Ovary (tissue), 9 donors: ENCODE results near the gene PNPLA1. TPM values are rescaled to one million over a fixed set of nuclear protein-coding genes. Genes with fewer than 3 reads are reported as not detected.

Experiments
- DNase-seq, 5 donors: peaks; one replicate each; pipeline ENCODE4 v3.0.0-alpha.2; 2019 to 2020
- H3K27ac ChIP-seq, 2 donors: fragments of 200-600 bp; one replicate each; pipeline versions ENCODE4 v1.5.1 to v1.8.0; 2019 to 2022
- H3K27me3 ChIP-seq: fragments of 200-600 bp; one replicate; pipeline ENCODE4 v1.8.0; 2022
- H3K36me3 ChIP-seq: fragments of 200-600 bp; sonication (generic); one replicate; pipeline ENCODE4 v1.5.1; 2019
- H3K4me1 ChIP-seq: one replicate; pipeline ENCODE4 v1.8.1; 2013; ENCODE audit warnings: mild to moderate bottlenecking, moderate library complexity; ENCODE audit not compliant: insufficient read depth
- H3K4me3 ChIP-seq: fragments of 200-600 bp; sonication (generic); one replicate; pipeline ENCODE4 v1.5.1; 2017
- H3K9me3 ChIP-seq, 2 donors: fragments of 200-600 bp in 1 of 2; sonication (generic) in 1 of 2; one replicate each; pipeline versions ENCODE4 v1.5.1 to v1.8.1; 2013 to 2019; ENCODE audit warnings: mild to moderate bottlenecking in 1 of 2, moderate library complexity in 1 of 2
- CTCF ChIP-seq, 3 donors: fragments of 450-650 bp in 2 of 3; fragments of 200-600 bp in 1 of 3; IDR thresholded peaks; one replicate each; pipeline versions ENCODE4 v1.5.1 to v1.8.0; 2016 to 2022; ENCODE audit warnings: antibody characterized with exemption in 3 of 3, mild to moderate bottlenecking in 1 of 3
- EP300 ChIP-seq: sonication (generic); formaldehyde crosslinking; IDR thresholded peaks from one replicate; pipeline ENCODE4 v1.6.1; 2017; ENCODE audit warnings: antibody characterized with exemption
- POLR2A ChIP-seq: fragments of 450-650 bp; IDR thresholded peaks from one replicate; pipeline ENCODE4 v1.6.1; 2017; ENCODE audit warnings: antibody characterized with exemption, mild to moderate bottlenecking, moderate library complexity
- WGBS, 3 donors: extraction: QIAGEN DNeasy Blood & Tissue Kit in 1 of 3; methylation state at CpG; one replicate each; pipeline versions ENCODE4 v1.1.5 to v1.1.7; 2013 to 2017; 5-methylcytosine and 5-hydroxymethylcytosine counted together
- intact Hi-C, 4 donors: fragments of 100-400 bp; cut with DNase I; formaldehyde crosslinking; loops; one replicate each; pipeline versions ENCODE4 v1.11.0 to v1.15.1; 2022 to 2023
- polyA plus RNA-seq, 2 donors: library from polyadenylated mRNA; stranded (reverse); fragments of 200-250 nt in 1 of 2; fragments of 350-450 nt in 1 of 2; fragmentation: Illumina TruSeq in 1 of 2; extraction: RNeasy Lipid Tissue Mini Kit (QIAGEN cat#74804) in 1 of 2; gene quantifications; one replicate each; pipeline ENCODE4 v1.2.3, GENCODE V29; 2013 to 2014
- total RNA-seq, 7 donors: library from RNA; depleted of rRNA in 2 of 7; stranded (reverse); fragments of >200 nt in 2 of 7; fragmentation: NEBNext Ultra II Directional in 3 of 7; extraction: Animal tissue kit (Norgen Biotek cat#: 25700) in 3 of 7; gene quantifications; one replicate each; pipeline versions ENCODE4 v1.1.0 to v1.2.4, GENCODE V29; 2016 to 2023
- donor health status: DM: no; HTN: no; CAD: no; lungs with moderate emphysema.
- donor health status: DM: no; HTN: no; CAD: no.
- donor health status: Bipolar disorder and iron deficiency.
- donor health status: DM: yes; HTN: yes; CAD: no.
- donor health status: DM: no; HTN: no; CAD: no.
- donor health status: DM: yes; HTN: yes; CAD: no.

Gene PNPLA1
- total and polyA plus RNA-seq, 9 donors: 0.04 to 0.20 (median 0.12) TPM; not detected in 5

GRCh38 chr6:36229223-36229622, 40.6 kb upstream of the PNPLA1 start:
- no peaks in the 10 kb centered on the region for H3K36me3 ChIP-seq
- intact Hi-C loops: no loop called here
- no peaks in the 10 kb centered on the region for H3K9me3 ChIP-seq
- no peak for TF ChIP-seq EP300
- TF ChIP-seq CTCF (IDR thresholded peaks at IDR 0.05): no peak
- TF ChIP-seq POLR2A: no peak
- 91 to 96% (median 93%) methylated on average over 5 of the region's 5 CpGs for WGBS, 3 donors
- no peak overlapping the region for H3K27ac ChIP-seq
- no peak overlapping the region for H3K4me3 ChIP-seq
- no peaks in the 10 kb centered on the region for H3K27me3 ChIP-seq
- no peak for DNase-seq
- peaks cover 6% of the 10 kb centered on the region for H3K4me1 ChIP-seq

- no peak for TF ChIP-seq POLR2A
- no peak for TF ChIP-seq EP300
- TF ChIP-seq CTCF (IDR thresholded peaks at IDR 0.05): no peak
- Histone ChIP-seq H3K9me3 (no peaks in the 10 kb centered on the region), H3K4me3 (no peak overlapping the region), H3K36me3 (no peaks in the 10 kb centered on the region), H3K27ac (no peak overlapping the region), H3K4me1 (no peaks in the 10 kb centered on the region), H3K27me3 (no peaks in the 10 kb centered on the region)
- intact Hi-C loops: no loop called here
- 94 to 96% (median 96%) methylated on average over 11 of the region's 11 CpGs for WGBS, 3 donors
- no peak for DNase-seq
Measured at GRCh38 chr6:36230371-36230770, 39.5 kb upstream of the PNPLA1 start.

GRCh38 chr6:36232172-36232571, 37.7 kb upstream of the PNPLA1 start:
- Histone ChIP-seq H3K4me1 (no peaks in the 10 kb centered on the region), H3K4me3 (no peak overlapping the region), H3K9me3 (no peaks in the 10 kb centered on the region), H3K36me3 (no peaks in the 10 kb centered on the region), H3K27me3 (no peaks in the 10 kb centered on the region), H3K27ac (no peak overlapping the region)
- no peak for DNase-seq
- TF ChIP-seq POLR2A (no peak), CTCF (IDR thresholded peaks at IDR 0.05) (no peak), EP300 (no peak)
- intact Hi-C loops: no loop called here
- 83 to 90% (median 85%) methylated on average over 4 of the region's 4 CpGs for WGBS, 3 donors

- intact Hi-C loops: no loop called here
- 54 to 59% (median 58%) methylated on average over 3 of the region's 3 CpGs for WGBS, 3 donors
- no peak for DNase-seq
- Histone ChIP-seq H3K9me3 (no peaks in the 10 kb centered on the region), H3K27ac (no peak overlapping the region), H3K4me1 (no peaks in the 10 kb centered on the region), H3K36me3 (no peaks in the 10 kb centered on the region), H3K4me3 (no peak overlapping the region), H3K27me3 (no peaks in the 10 kb centered on the region)
- TF ChIP-seq EP300 (no peak), POLR2A (no peak), CTCF (IDR thresholded peaks at IDR 0.05) (no peak)
Measured at GRCh38 chr6:36235309-36235708, 34.6 kb upstream of the PNPLA1 start.

GRCh38 chr6:36235862-36236261, 34.0 kb upstream of the PNPLA1 start:
- no peak overlapping the region for H3K4me3 ChIP-seq
- TF ChIP-seq EP300: no peak
- TF ChIP-seq CTCF (IDR thresholded peaks at IDR 0.05): no peak
- intact Hi-C loops: no loop called here
- 94 to 98% (median 98%) methylated on average over 17 of the region's 17 CpGs for WGBS, 3 donors
- no peak for DNase-seq
- no peaks in the 10 kb centered on the region for H3K9me3 ChIP-seq
- H3K4me1 ChIP-seq: no peaks in the 10 kb centered on the region
- no peaks in the 10 kb centered on the region for H3K36me3 ChIP-seq
- H3K27me3 ChIP-seq: no peaks in the 10 kb centered on the region
- H3K27ac ChIP-seq: no peak overlapping the region
